ENCODE data around the gene UBE2V1. TPM values are rescaled to one million over a fixed set of nuclear protein-coding genes. Genes with fewer than 3 reads are reported as not detected.

UBE2V1 gene
- total and polyA plus RNA-seq, 2 of the 13 experiments (the other 11 are each of a cell fraction or from before 2014, with no cell fraction given) = 81.3 to 132 TPM

- no peak for TF ChIP-seq ZNF280D (CRISPR knock-in tag; IDR thresholded peaks at IDR 0.05)
- TF ChIP-seq HBP1 (CRISPR knock-in tag; IDR thresholded peaks at IDR 0.05; ENCODE audit: low read depth) = peak; percentile 58; the same call in 1 of the 2 replicates
- TF ChIP-seq ZBTB34 (CRISPR knock-in tag; IDR thresholded peaks at IDR 0.05) = no peak
- TF ChIP-seq ZNF501 (CRISPR knock-in tag; IDR thresholded peaks at IDR 0.05) = peak; percentile 26; the same call in 1 of the 2 replicates
- peak; percentile 77 for TF ChIP-seq PRPF4 (IDR thresholded peaks at IDR 0.05; ENCODE audit: low read depth, low read length, poor library complexity, severe bottlenecking)
- TF ChIP-seq ETS1 (CRISPR knock-in tag; IDR thresholded peaks at IDR 0.05) = no peak
- TF ChIP-seq ZNF281 (CRISPR knock-in tag; IDR thresholded peaks at IDR 0.05; ENCODE audit: borderline replicate concordance) = peak; percentile 77; the same call in 1 of the 2 replicates
- peak; percentile 63; the same call in 1 of the 2 replicates for TF ChIP-seq RCOR2 (CRISPR knock-in tag; IDR thresholded peaks at IDR 0.05)
- TF ChIP-seq CBX5 (CRISPR knock-in tag; IDR thresholded peaks at IDR 0.05; ENCODE audit: borderline replicate concordance) = peak; percentile 57; the same call in 1 of the 2 replicates
- peak; percentile 22; the same call in 1 of the 2 replicates for TF ChIP-seq ARID4A (CRISPR knock-in tag; IDR thresholded peaks at IDR 0.05; ENCODE audit: borderline replicate concordance)
- TF ChIP-seq XRCC5 (optimal IDR thresholded peaks at IDR 0.05; ENCODE audit: low read length) = peak; percentile 73
- no peak for TF ChIP-seq ZNF343 (CRISPR knock-in tag; IDR thresholded peaks at IDR 0.05)
Observed at GRCh38 chr20:50138479-50139393, 25.8 kb upstream of the UBE2V1 start (continued).
